Stimulated activated CD4-positive, alpha-beta T cell treated with anti-CD3 and anti-CD28 coated beads, Interleukin-12 subunit alpha, Interleukin-12 subunit beta, amount 100 ng/mL, for 4 hours (primary cell): ENCODE measurements around the gene ANKS6.

Source experiments
- DNase-seq: peaks from one replicate; pipeline ENCODE4 v3.0.0-alpha.2; 2020

The ANKS6 gene

GRCh38 chr9:98728500-98728899 lies 67.9 kb downstream of the ANKS6 start:
- no peak for DNase-seq

- DNase-seq = no peak
Observed at GRCh38 chr9:98727428-98727827, 68.9 kb downstream of the ANKS6 start.

- DNase-seq = no peak
Observed at GRCh38 chr9:98726735-98727134, 69.6 kb downstream of the ANKS6 start.

GRCh38 chr9:98724810-98725530 lies 71.4 kb downstream of the ANKS6 start:
- DNase-seq = no peak

GRCh38 chr9:98721643-98722042 lies 74.7 kb downstream of the ANKS6 start:
- no peak for DNase-seq

GRCh38 chr9:98720402-98720801 lies 76.0 kb downstream of the ANKS6 start:
- DNase-seq = no peak

GRCh38 chr9:98719055-98719454 lies 77.3 kb downstream of the ANKS6 start:
- DNase-seq = no peak

- DNase-seq = no peak
Observed at GRCh38 chr9:98714833-98715232, 81.5 kb downstream of the ANKS6 start.

- no peak for DNase-seq
Observed at GRCh38 chr9:98712987-98713386, 83.4 kb downstream of the ANKS6 start.

- no peak for DNase-seq
Observed at GRCh38 chr9:98709968-98710965, 86.1 kb downstream of the ANKS6 start.

GRCh38 chr9:98708933-98709911 lies 87.1 kb downstream of the ANKS6 start, which contains the start of gene GABBR2:
GABBR2 (minus strand) TSS chr9:98708935; CDS start chr9:98708737, 198 bp downstream.
- DNase-seq = no peak

GRCh38 chr9:98708103-98708932 lies 88.0 kb downstream of the ANKS6 start:
- DNase-seq = no peak

GRCh38 chr9:98707166-98708102 lies 88.9 kb downstream of the ANKS6 start:
- DNase-seq = no peak

- no peak for DNase-seq
Observed at GRCh38 chr9:98706651-98707165, 89.6 kb downstream of the ANKS6 start.

- DNase-seq = no peak
Observed at GRCh38 chr9:98702835-98703380, 93.4 kb downstream of the ANKS6 start.

- no peak for DNase-seq
Observed at GRCh38 chr9:98702340-98702739, 94.0 kb downstream of the ANKS6 start.

- no peak for DNase-seq
Observed at GRCh38 chr9:98701576-98701975, 94.8 kb downstream of the ANKS6 start.

- DNase-seq = no peak
Observed at GRCh38 chr9:98700801-98701200, 95.6 kb downstream of the ANKS6 start.

- no peak for DNase-seq
Observed at GRCh38 chr9:98698856-98699255, 97.5 kb downstream of the ANKS6 start.

GRCh38 chr9:98694943-98695342 lies 101.4 kb downstream of the ANKS6 start:
- no peak for DNase-seq
